Head of caudate nucleus (tissue), 42 donors: Measurements from ENCODE around the gene NIFK.
A peak's percentile ranks its signal among the peaks of the same experiment; 100 is the strongest.

Experiments
- DNase-seq, 42 donors: peaks; one replicate each; pipeline versions ENCODE4 v3.0.0 to v3.0.0-alpha.2; 2020 to 2021; ENCODE audit warnings: mixed read lengths in 7 of 42
- intact Hi-C: fragments of 100-400 bp; cut with DNase I; formaldehyde crosslinking; loops from one replicate; pipeline ENCODE4 v1.15.0; 2022

Gene NIFK

GRCh38 chr2:121736462-121737336, at the start of gene NIFK:
NIFK (minus strand) TSS chr2:121736875; CDS start chr2:121736850, 25 bp downstream.
- peak; percentile 96 to 100 (median 100) for DNase-seq
- intact Hi-C loops, result loop anchor here (10.0 kb wide), 1 partner anchor 202 kb away; the partner anchor contains the start of gene RNU4ATAC

DNA sequence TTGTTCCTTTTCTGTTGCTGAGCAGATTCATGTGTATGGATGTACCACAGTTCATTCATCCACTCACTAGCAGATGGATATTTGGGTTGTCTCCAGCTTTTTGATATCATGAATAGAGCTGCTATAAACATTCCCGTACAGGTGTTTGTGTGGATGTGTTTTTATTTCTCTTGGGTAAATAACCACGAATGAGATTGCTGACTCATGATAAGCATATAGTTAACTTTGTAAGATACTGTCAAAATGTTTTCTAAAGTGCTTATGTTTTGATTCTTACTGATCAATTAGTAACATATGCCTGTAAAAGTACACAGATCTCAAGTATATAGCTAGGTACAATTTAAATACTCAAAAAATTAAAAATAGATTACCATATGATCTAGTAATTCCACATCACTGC, 46.5 kb upstream of the NIFK start:
- intact Hi-C loops, result no loop called here
- DNase-seq, result no peak

GRCh38 chr2:121778741-121779487, 42.2 kb upstream of the NIFK start:
- intact Hi-C loops, result no loop called here
- DNase-seq, result no peak

GRCh38 chr2:121777699-121778058, 41.0 kb upstream of the NIFK start:
- no peak for DNase-seq

DNA sequence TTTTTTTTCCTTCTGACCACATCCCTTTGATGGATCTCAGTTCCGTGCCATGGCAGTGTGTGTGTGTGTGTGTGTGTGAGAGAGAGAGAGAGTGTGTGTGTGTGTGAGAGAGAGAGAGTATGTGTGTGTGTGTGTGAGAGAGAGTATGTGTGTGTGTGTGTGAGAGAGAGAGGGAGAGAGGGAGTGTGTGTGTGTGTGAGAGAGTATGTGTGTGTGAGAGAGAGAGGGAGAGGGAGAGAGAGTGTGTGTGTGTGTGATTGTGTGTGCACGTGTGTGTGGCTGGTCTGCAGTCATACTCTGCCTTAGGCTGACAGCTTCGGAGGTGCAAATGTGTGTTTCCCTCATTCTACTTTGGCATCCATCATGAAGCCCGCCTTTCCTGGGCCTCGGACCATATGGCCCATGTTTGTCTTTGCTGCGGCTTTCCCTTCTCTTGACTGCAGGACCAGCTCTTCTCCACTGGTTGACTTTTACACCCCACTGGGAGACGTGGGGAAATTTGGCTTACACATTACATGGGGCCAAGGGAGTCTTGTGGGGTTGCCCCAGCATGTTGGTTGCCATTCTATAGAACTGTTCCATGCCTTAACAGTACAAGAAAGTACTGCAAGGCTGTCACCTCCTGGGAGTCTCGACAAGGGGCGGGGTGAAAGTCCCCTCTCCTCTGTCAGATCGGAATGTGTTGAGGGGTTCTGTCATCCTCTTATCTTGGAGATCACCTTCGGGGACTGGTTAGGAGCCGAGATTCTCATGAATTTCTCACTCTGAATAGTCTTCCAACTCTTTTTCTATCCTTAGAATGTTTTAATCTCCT, 40.4 kb upstream of the NIFK start:
- intact Hi-C loops, result no loop called here

More at GRCh38 chr2:121777699-121778058, 41.0 kb upstream of the NIFK start:
- intact Hi-C loops, result no loop called here

GRCh38 chr2:121776361-121776760, 39.7 kb upstream of the NIFK start:
- intact Hi-C loops, result no loop called here
- no peak for DNase-seq

More for the DNA sequence above, 40.4 kb upstream of the NIFK start:
- DNase-seq, result no peak

GRCh38 chr2:121774235-121774634, 37.6 kb upstream of the NIFK start:
- DNase-seq, result peak in 1 of 42 donors; percentile 22
- intact Hi-C loops, result no loop called here

DNA sequence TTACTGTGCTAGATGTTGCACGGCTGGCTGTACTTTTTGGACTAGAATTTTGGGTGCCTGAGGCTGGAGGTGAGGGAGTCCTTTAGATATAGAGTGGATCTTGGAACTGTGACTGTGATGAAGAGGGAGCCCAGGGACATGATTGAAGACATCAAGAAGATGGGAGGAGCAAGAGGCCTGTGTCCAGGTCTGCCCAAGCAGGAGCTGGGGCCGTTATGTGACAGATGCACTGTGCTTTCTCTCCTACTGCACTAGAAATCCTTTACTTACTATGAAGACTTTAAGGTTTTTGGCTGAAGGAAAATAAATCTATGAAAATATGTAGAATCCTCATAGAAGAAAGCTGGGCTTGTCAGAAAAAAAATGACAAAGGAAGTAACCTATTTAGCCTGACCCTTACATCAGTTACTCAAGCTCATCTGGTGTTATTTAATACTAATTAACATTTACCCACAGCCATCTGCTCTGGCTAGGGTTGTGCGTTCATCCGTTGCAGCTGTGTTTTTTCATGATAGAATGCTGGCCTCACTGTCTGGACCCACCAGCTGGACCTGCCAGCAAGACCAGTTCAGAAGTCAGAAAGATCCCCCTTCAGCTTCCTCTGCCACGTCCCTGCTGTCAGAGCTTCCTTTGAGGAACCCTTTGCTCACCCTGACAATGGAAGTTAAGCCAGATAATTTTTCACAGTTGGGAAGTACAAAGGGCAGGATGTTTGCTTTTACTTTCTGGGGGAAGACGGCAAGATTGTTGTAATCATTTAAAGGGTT, 35.5 kb upstream of the NIFK start:
- no peak for DNase-seq
- intact Hi-C loops, result no loop called here

GRCh38 chr2:121768143-121768755, 31.6 kb upstream of the NIFK start:
- no peak for DNase-seq
- intact Hi-C loops, result no loop called here

GRCh38 chr2:121766624-121767023, 29.9 kb upstream of the NIFK start:
- intact Hi-C loops, result no loop called here
- DNase-seq, result no peak

DNA sequence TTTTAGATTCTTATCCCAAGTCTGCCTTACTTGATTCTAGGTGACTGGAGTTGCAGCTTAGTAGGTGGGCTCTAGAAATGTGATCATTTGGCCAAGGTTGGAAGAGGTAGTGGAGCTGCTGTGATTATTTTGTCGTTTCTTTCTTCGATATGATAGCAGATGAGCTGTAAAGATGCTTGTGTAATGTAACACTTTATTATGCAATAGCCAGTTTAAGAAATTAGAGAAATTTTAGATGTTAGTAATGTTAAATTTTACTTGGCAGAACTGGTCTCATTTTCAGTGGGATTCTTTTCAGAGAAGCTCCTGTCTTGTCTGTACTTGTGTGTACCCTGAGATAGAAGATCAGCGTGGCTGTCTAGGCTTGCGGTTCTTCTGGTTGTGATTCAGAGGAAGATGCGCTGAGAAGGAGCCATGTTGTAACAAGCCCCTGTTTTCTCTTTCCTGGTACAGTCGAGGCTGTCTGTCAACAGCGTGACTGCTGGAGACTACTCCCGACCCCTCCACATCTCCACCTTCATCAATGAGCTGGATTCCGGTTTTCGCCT, 28.1 kb upstream of the NIFK start:
- intact Hi-C loops, result no loop called here

GRCh38 chr2:121755237-121756111, 18.8 kb upstream of the NIFK start, which contains the start of gene TSN:
TSN (plus strand) TSS chr2:121755651; CDS start chr2:121755780, 129 bp downstream.
- intact Hi-C loops, result no loop called here

More for the DNA sequence above, 28.1 kb upstream of the NIFK start:
- no peak for DNase-seq

GRCh38 chr2:121754851-121755236, 18.2 kb upstream of the NIFK start:
- no peak for DNase-seq
- intact Hi-C loops, result no loop called here

More at GRCh38 chr2:121755237-121756111, 18.8 kb upstream of the NIFK start, which contains the start of gene TSN:
- DNase-seq, result peak; percentile 95 to 99 (median 98)

- intact Hi-C loops, result no loop called here
- DNase-seq, result peak in 1 of 42 donors; percentile 16
Measured at GRCh38 chr2:121748202-121748601, 11.5 kb upstream of the NIFK start.

DNA sequence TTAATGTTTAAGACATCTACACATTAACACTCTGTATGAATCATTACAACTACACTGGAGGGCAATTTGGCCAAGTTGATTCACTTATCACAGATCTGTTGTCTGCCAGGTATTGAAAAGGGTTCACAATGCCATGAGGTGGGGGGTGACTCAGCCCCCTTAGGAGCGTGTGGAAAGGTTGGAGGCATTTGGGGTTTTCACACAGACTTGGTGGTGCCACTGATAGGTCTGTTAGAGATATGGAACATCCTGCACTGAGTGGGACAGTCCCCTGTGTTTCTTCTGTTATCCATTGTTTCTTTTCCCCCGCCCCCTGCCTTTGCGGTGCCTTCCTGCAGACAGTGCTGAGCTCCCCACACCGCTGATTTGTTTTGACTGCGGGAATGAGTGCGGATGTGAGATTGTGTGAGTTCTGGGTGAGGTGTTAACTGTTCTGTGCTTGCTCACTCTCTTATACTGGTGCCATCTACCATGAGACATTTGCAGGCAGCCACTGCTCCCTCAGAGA, 9.4 kb upstream of the NIFK start:
- DNase-seq, result no peak
- intact Hi-C loops, result no loop called here

DNA sequence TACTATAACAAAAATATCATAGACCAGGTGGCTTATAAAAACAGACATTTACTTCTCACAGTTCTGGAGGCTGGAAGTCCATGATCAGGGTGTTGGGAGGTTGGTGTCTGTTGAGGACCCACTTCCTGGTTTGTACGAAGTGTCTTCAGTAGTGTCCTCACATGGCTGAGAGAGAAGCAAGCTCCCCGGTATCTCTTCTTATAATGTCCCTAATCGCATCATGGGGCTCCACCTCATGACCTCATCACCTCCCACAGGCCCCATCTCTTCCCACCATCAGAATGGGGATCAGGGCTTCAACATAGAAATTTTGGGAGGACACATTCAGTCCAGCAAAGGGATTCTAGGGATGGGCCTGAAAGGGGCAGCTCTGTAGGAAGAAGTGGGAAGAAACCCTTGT, 4.8 kb upstream of the NIFK start:
- DNase-seq, result no peak
- intact Hi-C loops, result no loop called here

GRCh38 chr2:121740973-121741372, 4.3 kb upstream of the NIFK start:
- intact Hi-C loops, result no loop called here
- DNase-seq, result no peak
